HG02938 (cell line): Measurements from ENCODE around the gene CDCA8.

ENCODE experiments used
- ATAC-seq: cut with Tn5 transposase; IDR thresholded peaks from one replicate; pipeline ENCODE4 v1.9.1; 2021; ENCODE audit warnings: mild to moderate bottlenecking, moderate library complexity; ENCODE audit not compliant: unreplicated experiment

The CDCA8 gene

DNA sequence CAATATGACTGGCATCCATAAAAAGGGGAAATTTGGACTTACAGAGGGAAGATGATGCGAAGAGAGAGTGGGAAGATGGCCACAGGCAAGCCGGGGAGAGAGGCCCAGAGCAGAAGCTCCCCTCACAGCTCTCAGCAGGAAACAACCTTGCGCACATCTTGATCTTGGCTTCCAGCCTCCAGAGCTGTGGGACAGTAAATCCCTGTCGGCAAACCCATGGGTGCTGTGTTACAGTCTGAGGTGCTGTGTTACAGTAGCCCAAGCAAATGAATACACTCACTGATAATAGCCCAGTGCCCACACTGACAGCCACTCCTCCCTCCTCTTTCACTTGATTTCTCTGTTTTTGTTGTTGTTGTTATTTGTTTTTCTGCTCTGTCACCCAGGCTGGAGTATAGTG is 22.4 kb downstream of the CDCA8 start:
- no peak for ATAC-seq

DNA sequence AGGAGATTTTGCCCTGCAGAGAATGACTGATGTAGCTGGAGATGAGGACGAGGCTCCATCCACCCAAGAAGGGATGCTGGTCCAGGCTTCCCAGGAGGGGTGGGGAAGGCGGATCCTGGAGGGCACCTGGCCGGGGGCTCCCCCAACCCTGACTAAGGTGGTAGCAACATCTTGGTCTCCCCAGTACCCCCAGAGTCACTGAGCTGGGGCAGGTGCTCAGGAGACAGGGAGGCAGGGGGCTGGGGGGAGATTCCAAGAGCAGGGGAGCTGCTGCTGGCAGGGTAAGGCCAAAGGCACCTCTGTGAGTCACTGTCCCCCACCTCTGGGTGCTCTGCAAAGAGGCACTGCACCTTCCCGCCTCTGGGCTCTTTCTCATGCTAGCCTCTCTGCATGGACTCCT is 24.0 kb downstream of the CDCA8 start:
- no peak for ATAC-seq

DNA sequence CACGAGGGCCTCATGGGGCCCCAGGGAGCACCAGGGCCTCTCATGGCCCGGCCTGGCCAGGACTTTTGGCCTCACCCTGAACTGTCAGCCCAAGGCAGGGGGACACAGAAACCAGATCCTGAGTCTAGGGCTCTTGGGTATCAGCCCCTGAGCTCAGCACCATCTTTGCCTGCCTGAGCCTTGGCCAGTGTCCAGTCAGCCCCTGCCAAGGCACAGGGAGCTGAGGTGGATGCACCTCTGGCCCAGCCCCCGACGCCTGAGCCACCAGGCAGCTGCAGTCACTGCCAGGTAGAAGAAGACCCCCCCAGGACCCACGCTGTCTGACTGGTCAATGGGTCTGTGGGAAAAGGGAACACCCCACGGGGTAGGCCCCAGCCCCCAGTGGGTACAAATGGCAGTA is 25.3 kb downstream of the CDCA8 start:
- ATAC-seq, result no peak

DNA sequence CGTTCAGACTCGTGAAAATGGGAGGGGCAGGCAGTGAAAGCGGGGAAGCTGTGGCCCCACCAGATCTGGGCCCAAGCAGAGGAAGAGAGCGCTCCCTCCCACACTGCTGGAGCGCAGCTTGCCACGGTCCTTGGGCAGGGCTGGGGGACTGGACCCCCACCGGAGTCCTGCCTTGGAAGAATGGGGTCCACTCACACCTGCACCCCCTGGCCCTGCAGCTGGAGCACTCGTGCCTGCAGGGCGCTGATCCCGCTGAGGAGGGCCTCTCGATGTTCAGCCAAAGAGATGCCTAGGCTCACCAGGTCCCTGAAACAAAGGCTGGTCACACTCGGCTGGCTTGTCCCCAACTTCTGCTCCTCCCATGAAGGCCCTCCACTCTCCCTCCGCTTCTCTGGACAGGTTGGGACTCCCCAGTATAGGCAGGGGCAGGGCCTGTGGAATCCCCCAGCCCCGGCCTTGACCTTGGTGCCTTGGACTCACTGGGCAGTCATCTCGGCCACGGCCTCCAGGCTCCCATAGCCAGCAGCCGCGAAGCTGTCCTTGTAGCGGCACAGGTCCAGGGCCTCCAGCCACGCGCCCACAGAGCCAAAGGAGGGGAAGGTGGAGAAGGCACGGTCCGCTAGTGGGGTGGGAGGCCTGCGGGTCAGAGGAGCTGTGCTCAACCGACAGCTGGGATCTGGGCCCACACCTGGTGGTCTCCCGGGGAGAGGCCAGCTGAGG is 26.0 kb downstream of the CDCA8 start:
- ATAC-seq, result no peak

DNA sequence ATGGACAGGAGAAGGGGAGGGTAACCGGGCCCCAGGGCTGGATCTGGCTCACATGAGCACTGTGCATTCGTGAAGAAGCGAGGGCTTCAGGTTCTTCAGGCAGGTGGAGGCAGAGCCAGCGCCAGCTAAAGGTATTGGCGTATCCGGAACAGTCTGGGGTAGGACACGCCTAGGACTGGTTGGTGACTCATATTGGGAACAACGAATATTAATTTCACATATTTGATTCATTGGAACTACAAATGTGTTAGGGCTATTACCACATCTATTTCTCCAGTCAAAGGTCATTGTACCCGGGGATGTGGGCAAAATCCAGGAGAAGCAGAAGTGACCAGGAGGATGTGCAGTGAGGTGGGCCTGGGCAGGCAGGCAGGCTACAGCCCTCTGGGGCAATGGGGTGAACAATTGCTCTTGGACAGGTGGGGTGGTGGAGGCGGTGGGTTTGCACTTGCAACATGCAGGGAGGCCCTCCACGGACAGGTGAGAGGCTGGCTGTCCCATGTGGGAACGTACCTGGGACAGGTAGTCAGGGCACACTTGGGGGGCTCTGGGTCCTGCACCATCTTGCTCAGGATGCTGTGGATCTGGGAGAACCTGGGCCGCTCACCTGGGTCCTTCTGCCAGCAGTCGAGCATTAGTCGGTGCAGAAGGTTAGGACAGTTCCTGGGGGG is 26.7 kb downstream of the CDCA8 start:
- no peak for ATAC-seq

DNA sequence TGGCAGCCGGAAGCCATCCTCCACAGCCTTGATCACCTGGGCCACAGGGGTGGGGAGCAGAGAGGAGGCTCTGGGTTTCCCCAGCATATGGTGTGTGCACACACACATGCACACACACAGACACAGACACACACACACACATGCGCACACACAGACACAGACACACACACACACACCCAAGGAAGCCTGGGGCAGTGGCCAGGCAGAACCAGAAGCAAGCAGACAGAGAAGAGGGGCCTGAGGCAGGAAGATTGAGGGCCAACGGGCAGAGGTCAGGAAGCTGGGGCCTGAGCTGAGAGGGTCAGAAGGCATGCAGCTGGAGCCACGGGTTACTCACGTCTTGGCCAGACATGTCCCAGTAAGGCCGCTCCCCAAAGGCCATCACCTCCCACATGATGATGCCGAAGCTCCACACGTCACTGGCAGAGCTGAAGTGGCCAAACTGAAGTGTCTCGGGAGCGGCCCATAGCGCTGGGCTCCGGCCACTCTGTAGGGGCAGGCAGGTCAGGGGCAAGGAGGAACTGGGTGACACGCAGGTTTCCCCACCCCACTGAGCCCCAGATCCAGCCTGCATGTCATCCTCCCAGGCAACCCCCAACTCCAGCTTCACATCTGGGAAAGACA is 27.4 kb downstream of the CDCA8 start:
- no peak for ATAC-seq

DNA sequence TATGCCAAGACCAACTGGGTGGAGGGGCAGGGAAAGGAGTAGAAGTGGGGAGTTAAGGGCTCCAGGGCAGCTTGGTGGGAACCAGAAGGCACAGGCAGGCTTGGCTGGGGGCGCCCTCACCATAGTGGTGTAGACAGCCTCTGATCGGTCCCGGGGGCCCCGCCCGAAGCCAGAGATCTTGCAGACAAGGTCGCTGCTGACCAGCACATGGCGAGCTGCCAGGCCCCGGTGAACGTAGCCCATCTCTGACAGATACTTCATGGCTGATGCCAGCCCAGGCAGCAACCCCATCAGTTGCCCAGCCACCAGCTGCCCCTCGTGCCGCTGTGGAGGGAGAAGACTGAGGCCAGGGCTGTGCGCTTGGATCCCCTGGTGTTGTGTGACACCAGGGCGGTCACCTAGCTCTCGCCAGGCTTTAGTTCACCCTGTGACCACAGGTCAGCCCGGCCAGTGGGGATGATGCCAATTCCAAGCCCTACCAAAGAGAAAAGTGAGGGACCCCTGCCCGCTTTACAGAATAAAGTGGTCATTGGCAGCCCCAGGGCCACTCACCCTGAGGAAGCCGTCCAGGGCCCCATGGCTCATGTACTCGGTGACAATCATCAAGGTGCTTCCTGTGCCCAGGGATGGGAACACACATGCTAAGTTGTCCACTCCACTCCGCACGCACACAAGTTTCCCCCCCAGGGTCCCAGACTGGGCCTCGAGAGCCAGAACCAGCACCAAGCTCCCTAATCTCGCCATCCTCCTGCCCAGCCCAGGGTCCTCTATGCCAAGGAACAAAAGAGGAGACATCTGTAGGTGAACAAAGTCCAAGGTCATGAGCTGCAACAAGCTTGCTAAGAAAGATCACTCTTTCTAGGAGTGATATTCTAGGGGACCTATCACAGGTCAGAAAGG is 28.2 kb downstream of the CDCA8 start:
- ATAC-seq, result no peak

DNA sequence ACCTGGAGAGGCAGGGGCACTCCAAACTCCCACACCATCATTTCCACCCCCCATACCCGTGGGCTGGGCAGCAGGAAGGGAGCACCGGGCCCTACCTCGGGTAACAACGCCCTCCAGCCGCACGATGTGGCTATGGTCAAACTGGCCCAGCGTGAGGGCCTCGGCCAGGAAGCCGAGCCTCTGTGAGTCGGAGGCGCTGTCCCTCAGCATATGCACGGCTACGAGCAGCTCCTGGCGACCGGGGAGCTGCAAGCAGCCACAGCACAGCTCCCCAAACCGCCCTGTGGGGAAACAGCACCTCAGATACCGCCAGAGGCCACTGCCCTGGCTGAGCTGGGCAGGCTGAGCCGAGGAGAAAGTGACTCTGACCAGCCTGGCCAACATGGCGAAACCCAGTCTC is 29.2 kb downstream of the CDCA8 start:
- no peak for ATAC-seq

DNA sequence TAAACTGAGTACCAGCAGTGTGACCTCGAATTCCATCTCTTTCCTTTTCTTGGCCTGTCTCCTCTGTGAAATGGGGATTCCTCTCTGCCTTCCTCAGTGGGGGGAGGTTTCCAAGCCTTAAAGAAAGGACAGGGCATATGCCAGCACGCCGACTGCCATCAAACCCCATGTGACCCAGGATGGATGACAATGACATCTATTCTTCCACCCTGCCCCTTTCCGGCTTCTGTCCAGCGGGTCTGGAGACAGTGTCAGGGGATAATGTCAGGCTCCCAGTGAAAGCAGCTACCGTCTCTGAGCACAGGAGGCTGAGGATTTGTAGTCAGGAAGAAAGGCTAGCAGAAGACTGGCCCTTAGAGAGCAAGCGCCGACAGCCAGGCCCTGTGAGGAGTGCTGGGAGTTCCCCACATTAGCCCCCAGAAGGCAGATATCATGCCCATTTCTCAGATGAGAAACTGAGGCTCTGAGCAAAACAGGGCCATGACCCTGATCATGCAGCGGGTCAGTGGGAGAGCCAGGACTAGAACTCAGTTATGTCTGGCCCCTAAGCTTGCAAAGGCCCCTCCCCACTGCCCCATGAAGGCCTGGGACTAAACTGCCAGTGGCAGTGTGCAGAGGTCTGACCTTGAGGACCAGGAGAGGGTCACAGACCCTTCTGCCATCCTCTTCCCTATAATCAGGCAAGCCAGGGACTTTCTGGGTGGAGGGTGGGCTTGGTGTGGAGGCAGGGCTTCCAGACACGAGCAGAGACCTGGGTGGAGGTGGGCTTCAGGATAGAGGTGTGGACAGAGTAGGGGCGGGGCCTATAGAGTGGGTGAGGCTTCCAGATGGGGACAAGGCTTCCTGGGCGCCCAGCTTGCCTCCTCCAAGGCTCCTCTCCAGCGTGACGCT is 30.1 kb downstream of the CDCA8 start:
- no peak for ATAC-seq

DNA sequence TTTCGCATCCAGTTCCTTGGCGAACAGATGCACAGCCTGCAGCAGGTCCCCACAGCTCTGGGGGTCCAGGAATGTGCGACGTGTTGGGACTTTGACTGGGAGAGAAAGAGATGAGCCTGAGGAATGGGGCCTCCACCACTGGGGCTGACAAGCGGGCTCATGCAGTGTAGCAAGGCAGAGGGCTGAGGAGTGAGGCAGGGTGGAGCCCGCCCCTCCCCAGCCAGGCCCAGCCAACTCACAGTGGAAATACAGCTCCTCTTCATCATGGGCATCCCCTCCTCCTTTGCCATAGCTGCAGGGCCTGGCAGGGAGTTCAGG is 30.7 kb downstream of the CDCA8 start:
- ATAC-seq, result no peak

DNA sequence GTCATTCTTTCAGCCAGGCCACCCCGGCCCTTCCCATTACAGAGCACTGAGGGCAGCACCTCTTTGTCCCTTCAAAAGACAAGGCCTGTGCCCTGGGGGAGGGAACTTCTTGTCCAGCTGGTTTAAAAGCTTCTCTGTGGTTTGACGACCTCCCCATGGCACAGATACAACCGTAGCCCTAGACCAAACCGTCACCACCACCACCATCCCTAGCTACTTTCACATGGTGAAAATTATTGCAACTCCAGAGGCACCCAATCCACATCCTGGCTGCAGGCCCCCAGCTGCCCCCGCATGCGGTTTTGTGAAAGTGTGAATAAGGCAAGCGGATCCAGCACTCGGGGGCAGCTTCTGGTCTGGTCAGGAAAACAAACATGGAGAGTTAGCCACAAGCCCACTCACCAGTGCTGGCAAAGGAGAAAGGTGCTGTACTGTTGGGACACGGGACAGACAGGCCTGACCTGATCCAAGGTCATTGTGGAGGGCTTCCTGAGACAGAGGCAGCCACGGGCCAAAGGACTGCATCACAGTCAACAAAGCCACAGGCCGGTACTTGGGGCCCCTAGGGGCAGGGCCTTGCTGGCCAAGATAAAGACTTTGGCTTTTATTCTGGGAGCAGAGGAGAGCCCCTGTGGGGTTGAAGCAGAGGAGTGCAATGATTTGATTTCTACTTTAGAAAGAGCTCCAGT is 31.2 kb downstream of the CDCA8 start:
- no peak for ATAC-seq

DNA sequence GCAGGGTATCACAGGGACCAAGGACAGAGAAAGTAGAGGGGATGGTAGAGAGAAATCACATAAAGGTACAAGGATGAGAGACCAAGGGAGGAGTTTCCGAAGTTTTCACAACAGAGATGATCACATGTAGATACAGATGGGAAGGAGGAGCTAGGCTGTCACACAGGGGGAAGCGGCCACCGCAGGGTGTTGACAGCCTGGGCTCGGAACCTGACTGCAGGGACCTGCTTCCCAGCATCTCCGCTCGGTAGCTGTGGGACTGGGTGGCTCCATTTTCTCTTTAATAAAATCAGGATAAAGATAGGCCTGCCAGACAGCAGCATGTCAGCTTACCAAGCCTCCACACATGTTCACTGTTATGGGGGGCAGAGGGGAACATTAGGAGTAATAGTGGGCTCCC is 32.3 kb downstream of the CDCA8 start:
- ATAC-seq, result no peak

DNA sequence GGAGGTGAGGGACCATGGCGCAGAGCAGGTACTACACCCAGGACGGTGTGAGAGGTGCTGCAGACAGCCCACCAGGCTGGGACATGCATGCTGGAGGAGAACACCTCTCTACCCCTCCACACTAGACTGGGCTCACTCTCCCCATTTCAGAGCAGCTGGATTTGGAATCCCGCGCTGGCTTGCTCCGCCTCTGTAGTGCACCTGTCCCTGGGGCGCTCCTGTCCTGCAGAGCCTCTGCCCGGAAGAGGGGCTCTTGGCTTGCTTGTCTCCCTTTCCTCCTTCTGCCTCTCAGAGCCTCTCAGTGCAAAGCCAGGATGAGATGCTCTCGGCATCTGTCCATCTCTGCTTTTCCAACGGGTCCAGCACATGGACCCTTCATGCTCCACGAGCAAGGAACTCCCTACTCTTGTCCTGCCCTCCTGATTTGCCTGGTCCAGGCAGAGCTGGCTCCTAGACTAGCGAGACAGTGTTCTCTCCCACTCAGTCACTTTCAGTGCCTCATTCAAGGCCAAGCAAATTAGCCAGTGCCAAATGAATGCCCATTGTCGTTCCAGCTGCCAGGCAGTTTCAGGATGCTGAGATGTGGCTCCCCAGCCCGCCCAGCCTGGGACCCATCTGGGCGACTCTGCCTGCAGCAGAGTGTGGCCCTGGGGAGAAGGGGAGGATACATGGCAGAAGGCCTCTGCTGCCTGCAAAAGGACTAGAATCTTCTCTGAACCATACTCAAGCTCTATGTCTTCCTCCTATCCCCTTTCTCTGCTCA is 33.7 kb downstream of the CDCA8 start:
- ATAC-seq, result no peak

DNA sequence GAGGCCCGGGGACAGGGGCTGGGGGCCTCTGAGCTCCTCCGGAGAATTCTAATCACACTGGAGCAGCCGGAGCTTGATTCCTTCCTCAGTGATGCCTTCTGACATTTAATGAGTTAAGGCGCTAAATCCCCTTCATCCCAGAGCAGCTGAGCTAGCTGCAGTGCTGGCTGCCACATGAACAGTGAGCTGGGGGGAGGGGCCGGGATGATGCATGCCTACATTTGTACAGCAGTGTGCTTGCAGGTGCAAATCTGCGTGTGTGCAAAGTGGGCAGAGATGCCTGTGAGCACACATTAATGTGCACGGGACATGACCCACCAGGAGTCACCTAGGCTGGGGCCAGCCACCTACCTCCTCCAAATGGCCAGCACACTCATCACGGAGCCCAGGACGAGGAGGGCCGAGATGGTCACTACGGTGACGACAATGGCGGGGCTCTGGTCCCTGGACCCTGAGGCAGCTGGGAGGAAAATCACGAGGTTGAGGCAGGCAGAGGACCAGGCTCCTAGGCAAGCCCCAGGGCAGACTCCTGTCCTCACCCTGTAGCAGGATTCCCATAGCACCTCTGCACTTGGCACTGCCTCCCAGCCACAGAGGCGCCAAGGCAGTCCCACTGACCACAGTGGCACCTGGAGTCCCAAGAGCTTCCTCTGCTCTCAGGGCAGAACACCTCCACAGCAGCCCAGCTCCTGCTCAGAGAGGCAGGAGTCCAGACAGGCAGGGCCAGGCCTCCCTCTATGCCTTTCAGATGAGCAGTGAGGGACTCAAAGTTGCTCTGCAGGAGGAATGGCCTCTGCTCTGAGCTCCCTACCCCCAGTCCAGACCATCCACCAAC is 34.7 kb downstream of the CDCA8 start:
- no peak for ATAC-seq

DNA sequence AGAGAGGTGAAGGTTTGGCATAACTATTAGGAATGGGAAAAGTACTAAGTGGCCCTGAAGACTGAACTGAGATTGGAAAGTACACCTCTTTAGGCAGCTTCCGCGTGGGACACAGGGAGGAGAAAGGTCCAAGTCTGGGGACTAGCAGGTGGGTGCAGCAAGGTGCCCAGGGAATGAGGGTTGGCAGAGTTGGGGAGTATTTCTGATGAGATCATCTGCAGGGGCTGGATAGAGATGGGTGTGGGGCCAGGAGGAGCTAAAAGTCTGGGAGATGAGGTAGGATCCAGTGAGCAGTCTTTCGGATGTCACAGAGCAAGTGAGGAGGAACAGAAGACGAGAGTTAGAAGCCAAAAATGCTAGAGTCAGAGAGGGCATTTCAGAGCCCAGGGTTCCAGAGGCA is 36.1 kb downstream of the CDCA8 start:
- ATAC-seq, result no peak

DNA sequence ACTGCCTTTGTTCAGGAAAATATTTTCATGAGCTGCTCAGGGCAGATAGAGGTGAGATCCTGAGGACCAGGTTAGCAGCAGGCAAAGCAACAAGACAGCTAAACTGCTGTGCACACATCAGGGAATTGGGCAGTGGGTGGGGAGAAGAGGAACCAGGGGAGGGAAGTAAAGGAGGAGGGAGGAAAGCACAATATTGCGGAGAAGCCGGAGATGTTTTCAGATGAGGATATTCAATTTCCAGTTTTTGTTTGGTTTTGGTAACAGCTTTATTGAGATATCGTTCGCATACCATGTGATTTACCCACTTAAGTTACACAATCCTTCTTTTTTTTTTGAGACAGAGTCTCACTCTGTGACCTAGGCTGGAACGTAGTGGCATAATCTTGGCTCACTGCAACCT is 38.1 kb downstream of the CDCA8 start:
- no peak for ATAC-seq

DNA sequence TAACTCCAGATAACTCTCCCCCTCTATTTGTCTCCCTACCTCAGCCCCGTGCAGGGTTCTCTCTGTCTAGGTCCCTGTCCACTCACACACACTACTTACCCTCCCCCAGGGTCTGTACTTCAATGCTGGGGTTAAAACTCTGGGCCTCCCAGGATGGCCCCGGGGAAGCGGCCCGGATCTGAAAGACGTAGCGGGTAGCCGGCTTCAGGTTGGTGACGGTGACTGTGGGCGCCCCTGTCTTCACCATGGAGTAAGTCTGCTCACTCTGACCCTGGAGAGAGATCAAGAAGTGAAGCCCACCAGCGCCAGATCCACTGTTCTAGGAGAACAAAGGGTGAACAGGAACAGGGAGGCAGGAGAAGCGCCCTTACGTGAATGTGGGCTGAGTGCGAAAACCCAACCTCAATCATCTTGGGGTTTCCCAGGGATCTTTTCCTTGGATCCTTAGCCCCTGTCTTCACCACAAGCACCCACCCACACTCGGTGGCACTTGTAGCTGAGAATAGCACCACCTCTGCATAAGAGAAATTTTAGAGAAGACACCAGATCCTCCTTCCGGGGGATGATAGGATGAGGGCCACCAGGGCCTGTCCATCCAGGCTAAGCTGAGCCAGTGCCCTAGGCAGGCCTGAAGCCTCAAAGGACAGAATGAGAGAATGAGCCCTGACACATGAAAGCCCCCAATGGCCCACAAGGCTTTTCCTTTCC is 39.1 kb downstream of the CDCA8 start:
- no peak for ATAC-seq
